Activated CD8-positive, alpha-beta memory T cell treated with anti-CD3 and anti-CD28 coated beads, Interleukin-2, amount 50 U/mL, for 24 hours (primary cell): ENCODE measurements around the gene COMMD9.

Experiments used
- DNase-seq: peaks from one replicate; pipeline ENCODE4 v3.0.0-alpha.2; 2020; ENCODE audit errors: extremely low read depth

The COMMD9 gene

DNA sequence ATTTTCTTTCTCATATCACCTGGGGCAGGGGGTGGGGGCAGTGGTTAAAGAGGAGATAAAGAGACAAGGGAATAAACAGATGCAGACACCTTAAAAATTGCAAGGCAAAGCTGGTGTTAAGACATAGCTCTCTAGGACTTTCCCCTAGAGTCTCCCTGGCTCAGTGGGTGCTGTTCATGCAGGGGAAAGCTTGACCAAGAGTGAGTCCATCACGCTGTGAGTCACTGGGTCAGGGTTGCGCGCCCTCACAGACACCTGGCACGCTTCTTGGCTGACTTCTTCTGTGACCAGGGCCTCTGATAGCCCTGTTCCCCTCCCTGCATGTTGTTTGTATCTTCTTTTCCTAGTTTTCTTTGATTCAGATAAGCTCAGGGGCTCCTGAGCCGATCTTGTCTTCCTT lies 31.9 kb downstream of the COMMD9 start:
- no peak for DNase-seq

- no peak for DNase-seq
Measured at GRCh38 chr11:36254713-36255112, 34.5 kb downstream of the COMMD9 start.

DNA sequence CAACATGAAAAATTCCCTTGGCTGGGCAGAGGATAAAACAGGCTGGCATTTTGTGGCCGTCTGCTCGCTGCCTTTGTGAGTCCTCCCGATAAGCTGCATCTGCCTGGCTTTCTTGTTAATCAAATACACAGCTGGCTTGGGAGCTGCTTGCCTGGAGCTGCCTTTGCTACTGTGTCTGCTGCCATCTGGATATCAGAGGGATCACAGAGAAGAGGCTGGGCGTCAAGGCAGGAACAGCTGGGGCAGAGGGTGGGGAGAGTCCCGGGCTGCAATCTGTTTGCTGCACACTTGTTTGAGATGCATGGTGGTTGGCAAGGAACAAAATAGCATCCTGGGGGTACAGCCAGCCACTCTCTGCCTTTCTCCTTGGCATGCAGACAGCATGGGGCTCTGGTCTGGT lies 36.0 kb downstream of the COMMD9 start:
- DNase-seq = no peak

- DNase-seq = no peak
Measured at GRCh38 chr11:36251823-36252222, 37.4 kb downstream of the COMMD9 start.

DNA sequence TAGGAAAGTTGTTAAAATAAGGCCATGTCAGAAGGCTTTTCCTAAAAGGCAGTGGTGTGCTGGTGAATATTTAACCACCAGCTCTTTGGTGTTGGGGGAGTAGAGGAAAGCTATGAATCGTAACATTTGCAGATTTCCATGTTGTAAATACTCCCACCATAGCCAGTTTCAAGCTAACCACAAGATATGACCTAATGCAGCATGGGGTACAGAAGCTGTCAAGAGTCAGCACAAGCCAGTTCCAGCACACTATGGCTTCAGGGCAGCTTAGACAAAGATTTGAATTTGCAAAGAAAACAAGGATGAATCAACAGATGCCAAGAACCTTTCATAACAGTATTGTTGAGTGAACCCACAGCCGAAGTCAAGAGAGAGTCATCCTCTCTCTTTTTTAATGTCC lies 40.0 kb downstream of the COMMD9 start:
- no peak for DNase-seq

DNA sequence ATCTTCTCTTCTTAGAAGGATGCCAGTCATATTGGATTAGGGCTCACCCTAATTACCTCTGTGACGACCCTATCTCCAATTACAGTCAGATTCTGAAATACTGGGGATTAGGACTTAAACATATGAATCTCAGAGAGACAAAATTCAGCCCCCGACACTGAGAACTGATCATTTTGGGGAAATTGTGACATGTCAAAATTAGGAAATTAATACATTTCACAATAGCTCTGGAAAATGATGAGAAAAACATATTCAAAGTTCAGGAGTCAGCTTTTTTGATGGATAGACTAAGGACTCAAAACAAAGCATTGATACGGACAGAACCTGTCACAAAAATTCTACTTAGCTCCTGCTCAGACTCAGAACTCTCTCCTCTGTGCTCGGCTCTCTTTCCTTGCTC lies 40.8 kb downstream of the COMMD9 start:
- no peak for DNase-seq

DNA sequence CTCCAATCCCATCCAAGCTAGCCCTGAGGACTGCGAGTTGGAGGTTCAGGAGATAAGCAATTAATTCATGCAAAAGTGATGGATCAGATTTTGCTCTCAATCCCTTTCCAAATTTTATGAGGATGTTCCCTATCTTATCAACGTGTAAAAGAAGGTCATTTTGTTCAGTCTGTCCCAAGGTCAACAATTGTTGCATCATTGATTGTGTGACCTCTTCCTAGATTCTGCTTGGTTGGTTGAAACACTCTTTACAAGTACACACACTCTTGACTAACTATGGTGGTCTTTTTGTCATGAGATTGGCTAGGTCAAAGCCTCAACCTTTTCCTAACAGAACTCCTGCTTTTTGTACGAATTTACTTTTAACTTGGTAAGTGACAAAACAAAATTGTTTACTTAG lies 41.7 kb downstream of the COMMD9 start:
- no peak for DNase-seq

DNA sequence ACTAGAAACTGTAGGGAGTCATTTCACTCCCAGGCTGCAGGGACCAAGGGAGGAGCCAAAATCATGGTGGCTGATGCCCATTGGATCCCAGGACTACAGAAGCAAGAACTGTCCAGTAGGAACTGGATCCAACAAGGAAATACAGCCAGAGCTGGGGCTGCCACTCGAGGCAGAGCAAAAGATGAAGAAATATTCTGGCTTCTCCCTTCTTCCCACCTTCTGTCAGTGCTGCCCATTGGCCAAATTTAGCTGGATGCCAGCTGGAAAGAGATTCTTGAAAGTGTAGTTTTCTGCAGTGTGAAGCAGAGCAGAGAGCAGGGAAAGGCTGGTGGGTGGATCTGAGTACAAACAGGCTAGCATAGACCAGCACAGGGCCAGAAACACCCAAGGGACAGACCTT lies 45.6 kb downstream of the COMMD9 start:
- DNase-seq = no peak

- DNase-seq = no peak
Measured at GRCh38 chr11:36241497-36241896, 47.7 kb downstream of the COMMD9 start.

GRCh38 chr11:36240801-36241200 lies 48.4 kb downstream of the COMMD9 start:
- no peak for DNase-seq

DNA sequence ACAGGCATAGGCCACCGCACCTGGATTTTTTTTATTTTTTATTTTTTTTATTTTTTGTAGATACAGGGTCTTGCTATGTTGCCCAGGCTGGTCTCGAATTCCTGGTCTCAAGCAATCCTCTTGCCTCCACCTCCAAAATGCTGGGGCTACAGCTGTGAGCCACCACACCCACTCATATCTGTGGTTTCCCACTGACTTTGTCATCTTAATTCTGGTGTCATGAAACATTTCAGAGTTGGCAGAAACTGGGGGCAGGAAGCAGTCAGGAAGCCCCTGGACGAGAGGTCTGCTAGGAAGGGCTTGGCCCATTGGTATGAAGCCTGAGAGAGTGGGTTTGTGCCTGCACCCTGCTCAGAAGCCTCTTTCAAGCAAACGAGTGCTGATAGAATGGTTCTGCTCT lies 49.1 kb downstream of the COMMD9 start:
- DNase-seq = no peak

DNA sequence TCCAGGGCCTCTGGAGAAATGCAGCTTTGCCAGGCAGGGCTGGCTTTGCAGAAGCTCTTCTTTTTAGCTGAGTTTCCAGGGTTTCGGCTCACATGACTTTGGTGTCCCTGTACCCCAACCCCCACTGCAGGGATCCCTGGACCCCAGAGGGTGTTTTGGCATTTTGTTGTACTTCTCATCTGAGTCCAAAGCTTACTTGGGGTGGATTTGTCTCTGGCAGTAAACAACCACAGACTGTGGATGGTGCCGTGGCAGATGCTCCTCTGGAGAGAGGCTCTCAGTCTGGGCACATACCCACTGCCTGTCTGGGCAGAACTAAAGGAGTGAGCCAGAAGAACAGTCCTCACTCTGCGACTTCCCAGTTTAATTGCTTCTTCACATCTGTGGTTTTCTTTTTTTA lies 49.6 kb downstream of the COMMD9 start:
- no peak for DNase-seq

GRCh38 chr11:36238881-36239280 lies 50.3 kb downstream of the COMMD9 start:
- no peak for DNase-seq

- no peak for DNase-seq
Measured at GRCh38 chr11:36238036-36238631, 51.1 kb downstream of the COMMD9 start.

GRCh38 chr11:36237391-36237790 lies 51.8 kb downstream of the COMMD9 start:
- DNase-seq = no peak

GRCh38 chr11:36235750-36236149 lies 53.5 kb downstream of the COMMD9 start:
- DNase-seq = no peak

GRCh38 chr11:36234825-36235224 lies 54.4 kb downstream of the COMMD9 start:
- no peak for DNase-seq

DNA sequence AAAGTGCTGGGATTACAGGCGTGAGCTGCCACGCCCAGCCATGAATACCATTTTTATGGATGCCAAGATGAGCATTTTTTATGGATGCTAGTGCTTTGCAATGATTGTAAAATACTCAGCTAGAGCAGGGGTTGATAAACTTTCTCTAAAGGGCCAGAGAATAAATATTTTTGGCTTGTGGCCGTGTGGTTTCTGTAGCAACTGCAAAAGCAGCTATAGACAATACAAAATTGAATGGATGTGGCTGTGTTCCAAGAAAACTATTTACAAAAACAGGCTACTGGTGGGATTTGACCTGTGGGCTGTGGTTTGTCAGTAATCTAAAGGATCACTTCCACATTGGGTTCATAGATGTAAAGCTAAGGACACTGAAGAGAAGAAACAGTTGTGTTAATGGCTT lies 56.0 kb downstream of the COMMD9 start:
- DNase-seq = no peak

GRCh38 chr11:36230779-36231699 lies 58.2 kb downstream of the COMMD9 start:
- DNase-seq = no peak

- DNase-seq = no peak
Measured at GRCh38 chr11:36229091-36229705, 60.0 kb downstream of the COMMD9 start.

DNA sequence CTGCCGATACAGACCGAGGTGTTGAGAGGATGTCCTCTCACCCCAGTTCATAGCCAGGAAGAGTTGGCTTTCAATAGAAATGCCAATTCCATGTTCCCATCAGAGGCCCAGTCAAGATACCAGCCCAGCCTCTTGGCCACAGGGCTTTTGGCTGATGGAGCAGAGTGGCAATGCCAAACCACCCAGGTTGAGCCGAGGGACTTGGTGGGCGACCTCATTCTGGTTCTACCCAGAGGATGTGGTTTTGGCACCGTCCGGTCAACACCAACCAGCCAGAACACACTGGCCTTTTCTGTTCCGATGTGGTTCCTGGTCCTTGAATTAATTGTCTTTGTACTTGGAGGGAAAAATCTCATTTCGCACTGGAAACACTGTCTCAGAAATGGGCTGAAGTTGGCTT lies 60.5 kb downstream of the COMMD9 start:
- DNase-seq = no peak

- DNase-seq = no peak
Measured at GRCh38 chr11:36227044-36227443, 62.2 kb downstream of the COMMD9 start.
